ENCODE data around the gene ZNF117.
"Not testable (repeated sequence)": the region's sequence is repeated elsewhere in the genome, so short reads cannot be mapped to it uniquely, and the experiment has no call there.

The ZNF117 gene

DNA sequence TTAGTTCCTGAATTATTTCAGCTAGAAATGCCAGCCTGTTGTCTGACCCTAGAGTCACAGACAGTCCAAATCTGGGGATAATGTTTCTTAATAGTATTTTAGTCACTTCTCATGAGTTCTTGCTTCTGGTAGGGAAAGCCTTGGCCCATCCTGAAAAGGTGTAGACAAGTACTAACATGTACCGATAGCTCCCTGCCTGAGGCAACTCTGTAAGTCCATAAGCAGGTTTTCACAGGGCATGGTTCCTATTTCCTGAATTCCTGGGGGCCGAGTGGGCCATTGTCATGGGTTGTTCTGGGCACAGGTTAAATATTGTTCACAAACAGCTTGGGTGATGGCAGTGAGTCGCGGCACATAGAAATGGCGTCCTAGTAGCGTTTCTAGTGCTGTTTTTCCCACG lies 3.1 kb upstream of the ZNF117 start:
- no peak for DNase-seq

- DNase-seq, result no peak
These were observed 2.1 kb upstream of the ZNF117 start for GRCh38 chr7:64992971-64993370.

GRCh38 chr7:64990216-64990615 lies 620 bp downstream of the ZNF117 start:
- DNase-seq, result no peak

GRCh38 chr7:64978497-64979203 lies 12.2 kb downstream of the ZNF117 start:
- DNase-seq, result no peak

DNA sequence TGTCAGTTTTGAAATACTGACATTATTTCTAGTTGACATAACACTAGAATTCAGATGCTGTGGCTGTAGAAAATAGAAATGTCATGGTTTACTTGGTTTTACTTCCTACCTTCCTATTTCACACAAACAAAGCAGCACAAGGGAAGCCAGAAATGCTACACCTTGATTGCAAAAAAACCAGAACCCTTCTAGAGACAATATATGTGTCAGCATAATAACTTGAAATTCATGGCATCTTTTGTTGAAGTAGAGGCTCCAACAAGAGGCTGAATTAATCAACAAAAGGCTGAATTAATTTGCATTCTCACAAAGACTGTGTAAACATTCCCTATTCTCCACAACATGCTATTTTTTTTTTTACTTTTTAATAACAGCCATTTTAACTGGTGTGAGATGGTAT lies 25.2 kb downstream of the ZNF117 start:
- no peak for DNase-seq

DNA sequence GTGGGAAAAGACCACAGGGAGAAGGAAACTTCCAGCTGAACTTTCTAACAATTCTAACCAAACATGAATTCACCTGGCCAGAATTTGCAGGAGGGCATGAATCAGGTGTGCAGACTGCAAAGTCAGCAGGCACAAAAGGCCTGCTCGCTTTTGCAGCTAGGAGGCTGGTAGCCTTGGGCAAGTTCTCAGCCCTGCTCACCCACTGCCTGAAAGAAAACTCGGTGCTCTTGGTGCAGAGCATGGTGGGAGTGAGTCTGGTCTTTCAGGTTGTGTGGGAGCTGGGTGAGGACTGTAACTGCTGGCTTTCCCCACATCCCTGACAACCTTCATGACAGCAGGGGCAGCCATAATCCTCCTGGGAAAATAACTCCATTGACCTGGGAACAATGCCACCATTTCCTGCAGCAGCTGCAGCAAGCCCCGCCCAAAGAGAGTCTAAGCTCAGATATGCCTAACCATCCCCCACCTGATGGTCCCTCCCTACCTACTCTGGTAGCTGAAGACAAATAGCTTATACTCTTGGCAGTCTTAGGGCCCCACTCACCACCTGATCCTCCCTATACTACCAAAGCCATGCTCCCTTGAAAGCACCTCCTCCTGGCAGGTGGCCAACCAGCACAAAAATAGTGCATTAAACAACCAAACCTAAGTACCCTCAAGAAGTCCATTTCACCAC lies 31.6 kb downstream of the ZNF117 start:
- no peak for DNase-seq

DNA sequence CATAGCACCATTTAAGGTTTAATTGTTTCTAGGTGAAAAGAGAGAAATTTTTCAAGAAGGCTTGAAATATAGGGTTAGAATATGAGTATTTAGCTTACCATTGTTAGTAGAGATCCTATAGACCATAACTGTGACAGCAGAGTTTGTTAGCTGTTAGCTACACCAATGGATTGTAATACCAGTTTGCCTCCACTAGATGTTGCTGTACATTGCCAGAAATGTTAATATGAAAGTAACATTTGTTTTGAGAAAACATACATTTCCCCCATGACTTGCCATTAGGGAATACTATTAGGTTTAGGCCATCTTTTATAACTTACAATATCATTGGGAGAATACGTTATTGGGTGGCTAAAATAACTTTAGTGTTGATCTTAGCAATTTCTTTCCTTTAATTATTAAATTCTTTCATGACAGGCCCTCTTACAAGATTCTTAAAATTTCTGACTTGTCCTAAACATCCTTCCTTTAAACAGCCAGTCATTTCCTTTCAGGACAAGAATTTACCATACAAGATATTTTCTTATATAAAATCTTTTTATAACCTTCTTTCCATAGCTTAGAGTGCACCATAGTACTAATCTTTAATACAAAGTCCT lies 39.5 kb downstream of the ZNF117 start:
- DNase-seq, result no peak

DNA sequence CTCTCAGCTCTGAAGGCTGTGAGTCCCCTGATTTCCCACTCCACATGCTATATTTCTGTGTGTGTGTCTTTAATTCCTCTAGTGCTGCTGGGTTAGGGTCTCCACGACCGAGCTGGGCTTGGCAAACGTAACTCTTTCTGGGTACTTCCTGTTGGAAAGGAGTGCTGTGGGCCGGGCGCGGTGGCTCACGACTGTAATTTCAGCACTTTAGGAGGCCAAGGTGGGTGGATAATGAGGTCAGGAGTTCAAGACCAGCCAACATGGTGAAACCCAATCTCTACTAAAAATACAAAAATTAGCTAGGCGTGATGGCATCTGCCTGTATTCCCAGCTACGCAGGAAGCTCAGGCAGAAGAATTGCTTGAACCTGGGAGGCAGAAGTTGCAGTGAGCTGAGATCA lies 40.2 kb downstream of the ZNF117 start:
- not testable (repeated sequence) for DNase-seq

GRCh38 chr7:64948774-64949173 lies 42.1 kb downstream of the ZNF117 start:
- DNase-seq, result not testable (repeated sequence)

DNA sequence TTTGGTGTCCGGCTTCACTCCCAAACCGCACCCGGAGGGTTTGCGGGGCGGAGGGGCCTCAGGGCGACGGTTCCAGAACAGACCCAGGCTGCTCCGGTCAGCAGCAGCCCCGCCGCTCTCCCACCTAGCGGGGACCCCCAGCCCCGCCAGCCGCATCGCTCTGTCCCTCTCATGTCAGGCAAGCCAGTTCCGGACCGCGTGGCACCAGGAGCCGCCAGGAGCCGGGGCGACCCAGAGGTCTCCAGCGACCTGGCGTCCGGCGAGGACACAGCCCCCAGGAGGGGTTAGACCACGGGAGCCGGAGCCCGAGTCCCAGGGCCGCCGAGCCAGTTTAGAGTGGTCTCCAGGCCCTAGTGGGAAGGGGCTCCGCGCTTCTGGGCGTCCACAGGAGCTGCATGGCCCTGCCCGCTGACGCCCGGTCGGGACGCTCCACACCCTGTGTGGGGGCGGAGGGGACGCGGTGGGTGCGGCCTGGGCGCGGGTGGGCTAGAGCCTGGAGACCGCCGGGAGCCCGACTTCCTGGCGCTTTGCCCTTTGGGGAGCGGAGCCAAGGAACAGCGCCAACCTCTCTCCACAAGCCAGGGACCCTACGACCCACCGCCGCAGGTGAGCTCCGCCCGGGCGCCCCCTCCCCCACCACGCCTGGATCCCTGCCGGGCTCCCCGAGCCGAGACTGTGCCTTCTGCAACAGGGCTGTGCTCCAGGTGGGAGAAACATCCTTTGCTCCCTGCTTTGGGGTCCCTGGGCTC lies 43.4 kb downstream of the ZNF117 start:
- no peak for DNase-seq

DNA sequence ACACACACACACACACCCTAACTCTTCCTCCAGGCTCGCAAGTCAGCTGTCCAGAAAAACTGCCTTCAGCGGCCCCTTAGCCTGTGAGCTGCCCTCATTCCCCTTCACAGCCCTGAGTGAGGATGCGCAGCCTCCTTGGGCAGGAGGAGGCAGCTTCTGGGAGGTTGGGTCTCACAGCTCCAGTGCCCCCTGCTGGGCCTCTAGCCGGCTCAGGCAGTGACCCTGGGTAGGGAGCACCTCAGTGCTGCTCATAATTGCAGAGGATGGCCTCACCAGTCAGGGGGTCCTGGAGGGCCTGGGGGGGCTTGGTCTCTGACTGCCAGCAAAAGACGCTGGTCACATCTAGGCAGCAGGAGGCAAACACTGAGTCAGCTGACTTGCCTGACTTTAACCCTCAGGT lies 44.1 kb downstream of the ZNF117 start:
- DNase-seq, result peak; percentile 50

DNA sequence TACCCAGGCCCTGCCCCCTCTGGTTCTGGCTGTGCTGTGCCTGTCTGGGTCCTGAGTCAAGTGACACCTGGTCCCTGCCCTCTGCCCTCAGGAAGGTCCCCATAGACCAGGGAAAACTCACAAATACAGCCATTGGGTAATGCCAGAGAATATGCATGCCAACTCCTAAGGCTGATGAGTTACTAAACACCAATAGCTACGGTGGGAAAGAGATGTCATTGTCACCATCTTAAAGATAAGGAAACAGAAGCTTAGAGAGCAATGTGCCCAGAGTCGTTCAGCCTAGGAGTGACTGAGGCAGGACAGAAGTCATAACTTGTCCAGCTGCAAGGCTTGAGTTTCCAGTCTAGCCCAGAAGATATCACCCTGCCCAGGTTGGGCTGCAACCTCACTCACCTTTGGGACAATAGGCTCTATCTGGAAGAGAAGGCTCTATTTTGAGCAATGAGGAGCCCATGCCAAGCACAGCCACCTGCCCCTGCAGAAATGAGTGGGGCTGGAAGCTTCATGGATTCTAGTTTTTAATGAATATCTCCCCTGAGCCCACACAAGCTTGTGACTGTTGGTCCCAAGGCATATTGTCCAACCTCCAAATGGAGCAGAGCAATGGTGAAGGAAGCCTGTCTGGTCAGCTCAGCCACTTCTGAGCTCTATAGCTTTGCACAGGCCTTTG lies 45.2 kb downstream of the ZNF117 start:
- DNase-seq, result no peak

DNA sequence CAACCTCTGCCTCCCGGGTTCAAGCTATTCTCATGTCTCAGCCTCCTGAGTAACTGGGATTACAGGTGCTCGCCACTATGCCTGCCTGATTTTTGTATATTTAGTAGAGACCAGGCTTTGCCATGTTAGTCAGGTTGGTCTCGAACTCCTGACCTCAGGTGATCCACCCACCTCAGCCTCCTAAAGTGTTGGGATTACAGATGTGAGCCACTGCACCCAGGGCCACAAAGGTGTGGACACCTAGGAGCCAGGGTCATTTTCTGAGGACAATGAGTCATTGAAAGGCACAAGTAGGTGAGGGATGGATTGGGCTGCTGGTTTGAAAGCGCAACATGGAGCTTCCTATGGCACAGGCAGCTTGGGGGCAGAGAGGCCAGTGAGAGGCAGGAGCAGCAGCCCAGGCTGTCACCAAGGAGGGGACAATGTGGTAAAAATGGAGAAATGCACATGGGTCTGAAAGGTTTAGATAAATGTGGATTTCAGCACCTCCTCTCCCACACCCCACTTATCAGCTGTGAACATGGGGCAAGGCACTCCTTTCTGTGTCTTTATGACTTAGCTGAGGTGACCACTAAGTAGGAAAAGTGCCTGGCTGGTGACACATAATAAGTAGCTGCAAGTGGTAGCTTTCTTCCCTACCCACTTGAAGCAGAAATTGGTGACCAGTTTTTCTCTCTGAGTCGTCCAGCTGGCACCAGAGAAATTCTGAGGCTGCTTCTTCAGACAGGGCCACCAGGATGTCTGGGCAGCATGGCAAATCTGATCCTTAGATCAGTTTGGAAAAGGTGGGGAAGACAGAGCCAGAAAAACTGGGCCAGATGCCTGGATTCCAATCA lies 46.0 kb downstream of the ZNF117 start:
- DNase-seq, result not testable (repeated sequence)

- not testable (repeated sequence) for DNase-seq
These were observed 50.8 kb downstream of the ZNF117 start for GRCh38 chr7:64940021-64940420.

DNA sequence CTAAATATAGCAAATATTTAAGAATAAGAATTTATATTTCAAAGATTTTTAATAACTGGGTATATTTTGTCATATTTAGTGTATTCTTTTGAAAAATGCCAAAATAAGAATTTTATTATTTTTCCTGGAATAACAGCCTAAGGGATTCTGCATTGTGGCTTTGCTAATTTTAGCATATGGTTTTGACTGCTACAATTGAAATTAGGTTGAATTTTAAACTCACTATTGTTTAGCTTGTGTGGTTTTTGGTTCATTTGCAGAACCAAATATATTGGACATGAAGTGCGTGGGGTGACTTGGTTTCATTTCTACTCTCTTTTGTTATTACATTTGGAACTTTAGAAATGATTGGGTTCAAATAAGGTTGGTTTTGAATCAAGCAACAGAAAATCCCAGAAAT lies 52.3 kb downstream of the ZNF117 start:
- no peak for DNase-seq

DNA sequence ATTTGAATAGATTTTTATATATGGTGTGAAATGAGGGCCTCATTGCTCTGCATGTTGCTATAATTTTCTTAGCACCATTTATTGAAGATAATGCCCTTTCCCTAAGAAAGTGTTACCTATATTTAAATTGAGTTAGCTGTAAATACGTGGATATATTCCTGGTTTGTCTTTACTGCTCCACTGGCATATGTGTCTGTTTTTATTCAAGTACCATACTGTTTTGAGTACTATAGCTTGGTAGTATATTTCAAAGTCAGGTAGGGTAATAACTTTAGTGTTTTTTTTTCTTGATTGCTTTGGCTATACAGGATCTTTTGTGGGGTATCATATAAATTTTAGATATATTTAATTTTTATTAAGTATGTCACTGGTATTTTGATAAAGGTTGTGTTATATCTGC lies 56.4 kb downstream of the ZNF117 start:
- DNase-seq, result no peak

DNA sequence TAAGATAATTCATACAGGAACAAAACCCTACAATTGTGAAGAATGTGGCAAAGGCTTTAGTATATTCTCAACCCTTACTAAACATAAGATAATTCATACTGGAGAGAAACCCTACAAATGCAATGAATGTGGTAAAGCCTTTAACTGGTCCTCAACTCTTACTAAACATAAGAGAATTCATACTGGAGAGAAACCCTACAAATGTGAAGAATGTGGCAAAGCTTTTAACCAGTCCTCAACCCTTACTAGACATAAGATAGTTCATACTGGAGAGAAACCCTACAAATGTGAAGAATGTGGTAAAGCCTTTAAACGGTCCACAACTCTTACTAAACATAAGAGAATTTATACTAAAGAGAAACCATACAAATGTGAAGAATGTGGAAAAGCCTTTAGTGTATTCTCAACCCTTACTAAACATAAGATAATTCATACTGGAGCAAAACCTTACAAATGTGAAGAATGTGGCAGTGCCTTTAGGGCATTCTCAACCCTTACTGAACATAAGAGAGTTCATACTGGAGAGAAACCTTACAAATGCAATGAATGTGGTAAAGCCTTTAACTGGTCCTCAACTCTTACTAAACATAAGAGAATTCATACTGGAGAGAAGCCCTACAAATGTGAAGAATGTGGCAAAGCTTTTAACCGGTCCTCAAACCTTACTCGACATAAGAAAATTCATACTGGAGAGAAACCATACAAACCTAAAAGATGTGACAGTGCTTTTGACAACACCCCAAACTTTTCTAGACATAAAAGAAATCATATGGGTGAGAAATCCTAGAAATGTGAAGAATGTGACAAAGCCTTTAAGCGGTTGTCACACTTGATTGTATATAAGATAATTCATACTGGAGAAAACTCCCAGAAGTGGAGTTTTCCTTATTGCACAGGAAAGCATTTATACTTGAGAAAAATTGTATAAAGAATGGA lies 62.3 kb downstream of the ZNF117 start:
- DNase-seq, result not testable (repeated sequence)
